ENCODE measurements around the gene IMPG1. TPM values are rescaled to one million over a fixed set of nuclear protein-coding genes. Genes with fewer than 3 reads are reported as not detected.

IMPG1 gene
- total RNA-seq, 1 experiment from 2014 or later: not detected

DNA sequence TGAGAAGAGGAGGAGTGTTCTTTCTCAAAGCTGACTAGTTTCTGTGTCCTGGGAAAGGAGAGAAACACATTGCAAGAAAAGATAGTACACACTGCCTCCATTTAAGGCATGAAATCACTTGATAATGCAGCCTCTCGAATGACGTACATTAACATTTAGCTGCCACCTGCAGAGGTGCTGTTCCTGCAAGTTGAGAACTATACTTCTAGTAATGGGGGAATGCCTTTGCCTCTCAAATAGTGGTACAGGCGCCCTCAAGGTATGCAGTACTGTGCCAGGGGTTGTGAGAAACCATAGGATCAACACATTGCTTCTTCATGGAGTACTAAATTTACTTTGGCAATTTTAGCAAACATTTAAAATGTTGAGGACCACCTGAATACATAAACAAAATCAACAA is 20.1 kb downstream of the IMPG1 start:
- Mint-ChIP-seq H3K36me3 (ENCODE audit: insufficient read depth in 1 of 3, low read depth in 3 of 3) (no peaks in the 10 kb centered on the region), H3K4me1 (peaks cover 8 to 9% of the 10 kb centered on the region in 2 experiments), H3K9me3 (peaks cover 0 to 3% of the 10 kb centered on the region in 2 experiments; a peak in 1 of 5 replicates), H3K4me3 (no peak overlapping the region), H3K27ac (no peak overlapping the region), H3K27me3 (ENCODE audit: low read depth) (peaks cover 3% of the 10 kb centered on the region)
- Histone ChIP-seq H3K4ac (ENCODE audit: low read depth, low read length) (no peak overlapping the region), H3K9me3 (ENCODE audit: control insufficient read depth, low read depth, low read length) (no peaks in the 10 kb centered on the region), H3K14ac (ENCODE audit: insufficient read depth, low read length) (no peak overlapping the region), H4K8ac (replicated peaks; ENCODE audit: insufficient read length, low read depth, low read length) (no peak overlapping the region), H2BK12ac (ENCODE audit: insufficient read length, low read depth, low read length) (no peak overlapping the region), H4K20me1 (ENCODE audit: control insufficient read depth, insufficient read depth, insufficient read length) (no peaks in the 10 kb centered on the region), H4K91ac (ENCODE audit: insufficient read length, low read depth, low read length) (no peak overlapping the region), H3K4me2 (ENCODE audit: insufficient read depth, insufficient read length, low read length) (no peak overlapping the region), H2BK5ac (ENCODE audit: insufficient read length, low read length) (no peak overlapping the region), H3K4me1 (ENCODE audit: insufficient read depth, low read length) (peaks cover 3% of the 10 kb centered on the region; the same call in 1 of the 2 replicates), H2BK120ac (ENCODE audit: low read depth, low read length, poor library complexity, severe bottlenecking) (no peak overlapping the region), H3K9ac (ENCODE audit: extremely low read depth, insufficient read length, low read length) (no peak overlapping the region), H2BK15ac (ENCODE audit: low read depth, low read length) (no peak overlapping the region), H2BK20ac (ENCODE audit: low read depth, low read length, poor library complexity, severe bottlenecking) (no peak overlapping the region), H2AK5ac (ENCODE audit: insufficient read length, low read length) (no peak overlapping the region), H4K5ac (ENCODE audit: insufficient read length, low read depth, low read length) (no peak overlapping the region), H3T11ph (ENCODE audit: low read length) (no peak overlapping the region), H3K27ac (ENCODE audit: insufficient read length, low read depth, low read length) (no peak overlapping the region), H3K79me2 (ENCODE audit: insufficient read depth, low read length) (no peaks in the 10 kb centered on the region), H3K27me3 (ENCODE audit: insufficient read depth, low read length) (no peaks in the 10 kb centered on the region), H3K23ac (ENCODE audit: insufficient read length, low read depth, low read length) (no peak overlapping the region), H3K79me1 (ENCODE audit: insufficient read depth, low read depth, low read length, poor library complexity, severe bottlenecking) (no peaks in the 10 kb centered on the region), H3K56ac (ENCODE audit: insufficient read length, low read depth, low read length) (no peak overlapping the region), H2AFZ (ENCODE audit: low read length) (no peak overlapping the region), H3K18ac (ENCODE audit: insufficient read length, low read depth, low read length) (no peak overlapping the region), H3K23me2 (ENCODE audit: insufficient read length, low read depth, low read length, poor library complexity, severe bottlenecking) (no peaks in the 10 kb centered on the region)
- TF ChIP-seq, protein P1, sequence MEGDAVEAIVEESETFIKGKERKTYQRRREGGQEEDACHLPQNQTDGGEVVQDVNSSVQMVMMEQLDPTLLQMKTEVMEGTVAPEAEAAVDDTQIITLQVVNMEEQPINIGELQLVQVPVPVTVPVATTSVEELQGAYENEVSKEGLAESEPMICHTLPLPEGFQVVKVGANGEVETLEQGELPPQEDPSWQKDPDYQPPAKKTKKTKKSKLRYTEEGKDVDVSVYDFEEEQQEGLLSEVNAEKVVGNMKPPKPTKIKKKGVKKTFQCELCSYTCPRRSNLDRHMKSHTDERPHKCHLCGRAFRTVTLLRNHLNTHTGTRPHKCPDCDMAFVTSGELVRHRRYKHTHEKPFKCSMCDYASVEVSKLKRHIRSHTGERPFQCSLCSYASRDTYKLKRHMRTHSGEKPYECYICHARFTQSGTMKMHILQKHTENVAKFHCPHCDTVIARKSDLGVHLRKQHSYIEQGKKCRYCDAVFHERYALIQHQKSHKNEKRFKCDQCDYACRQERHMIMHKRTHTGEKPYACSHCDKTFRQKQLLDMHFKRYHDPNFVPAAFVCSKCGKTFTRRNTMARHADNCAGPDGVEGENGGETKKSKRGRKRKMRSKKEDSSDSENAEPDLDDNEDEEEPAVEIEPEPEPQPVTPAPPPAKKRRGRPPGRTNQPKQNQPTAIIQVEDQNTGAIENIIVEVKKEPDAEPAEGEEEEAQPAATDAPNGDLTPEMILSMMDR (conservative IDR thresholded peaks at IDR 0.05): no peak
- no peak for DNase-seq
- no CpG with 5 or more reads among the region's 3 CpGs for WGBS (ENCODE audit: extremely low coverage, insufficient read length, low lambda C conversion rate)
